NB4 (cell line): ENCODE data around the gene LRP4.

Experiments used
- DNase-seq: peaks from one replicate; pipeline ENCODE4 v3.0.0; 2010; ENCODE audit warnings: low read depth
- H3K4me3 ChIP-seq: one replicate; pipeline ENCODE4 v1.5.1; 2011; ENCODE audit warnings: mild to moderate bottlenecking, low read depth, low read length, moderate library complexity
- MAX ChIP-seq: IDR thresholded peaks from 2 replicates; pipeline ENCODE4 v1.6.1; 2011; ENCODE audit warnings: low read depth, low read length
- MYC ChIP-seq: IDR thresholded peaks from 2 replicates; pipeline ENCODE4 v1.6.1; 2011; ENCODE audit warnings: low read depth, low read length
- POLR2A ChIP-seq: IDR thresholded peaks from 2 replicates; pipeline ENCODE4 v1.6.1; 2011; ENCODE audit warnings: mild to moderate bottlenecking; ENCODE audit not compliant: insufficient read length; ENCODE audit errors: extremely low read depth
- TF ChIP-seq, protein P1 (sequence below): IDR thresholded peaks from one replicate; pipeline ENCODE4 v1.5.1; 2012; ENCODE audit warnings: low read depth, low read length

Gene LRP4

DNA sequence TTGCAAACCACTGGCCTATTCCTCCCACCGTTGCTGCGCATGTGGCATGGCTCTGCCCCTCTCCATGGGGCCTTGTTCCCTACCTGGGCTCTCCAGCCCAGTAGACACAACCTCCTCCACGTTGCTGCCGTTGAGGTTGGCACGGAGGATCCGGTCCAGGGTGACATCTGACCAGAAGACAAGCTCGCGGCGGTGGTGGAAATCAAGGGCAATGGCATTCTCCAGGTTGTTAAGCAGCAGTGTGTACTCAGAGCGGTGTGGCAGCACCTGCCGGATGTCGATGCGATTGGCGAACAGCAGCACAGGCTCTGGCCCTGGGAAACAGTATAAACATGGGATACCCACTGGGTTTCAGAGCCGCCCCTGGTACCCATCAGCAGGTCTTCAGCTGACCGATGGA lies 23.8 kb downstream of the LRP4 start:
- DNase-seq = no peak
- TF ChIP-seq MYC (no peak), MAX (no peak), POLR2A (no peak)
- TF ChIP-seq, protein P1, sequence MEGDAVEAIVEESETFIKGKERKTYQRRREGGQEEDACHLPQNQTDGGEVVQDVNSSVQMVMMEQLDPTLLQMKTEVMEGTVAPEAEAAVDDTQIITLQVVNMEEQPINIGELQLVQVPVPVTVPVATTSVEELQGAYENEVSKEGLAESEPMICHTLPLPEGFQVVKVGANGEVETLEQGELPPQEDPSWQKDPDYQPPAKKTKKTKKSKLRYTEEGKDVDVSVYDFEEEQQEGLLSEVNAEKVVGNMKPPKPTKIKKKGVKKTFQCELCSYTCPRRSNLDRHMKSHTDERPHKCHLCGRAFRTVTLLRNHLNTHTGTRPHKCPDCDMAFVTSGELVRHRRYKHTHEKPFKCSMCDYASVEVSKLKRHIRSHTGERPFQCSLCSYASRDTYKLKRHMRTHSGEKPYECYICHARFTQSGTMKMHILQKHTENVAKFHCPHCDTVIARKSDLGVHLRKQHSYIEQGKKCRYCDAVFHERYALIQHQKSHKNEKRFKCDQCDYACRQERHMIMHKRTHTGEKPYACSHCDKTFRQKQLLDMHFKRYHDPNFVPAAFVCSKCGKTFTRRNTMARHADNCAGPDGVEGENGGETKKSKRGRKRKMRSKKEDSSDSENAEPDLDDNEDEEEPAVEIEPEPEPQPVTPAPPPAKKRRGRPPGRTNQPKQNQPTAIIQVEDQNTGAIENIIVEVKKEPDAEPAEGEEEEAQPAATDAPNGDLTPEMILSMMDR = no peak
- H3K4me3 ChIP-seq = no peak overlapping the region

DNA sequence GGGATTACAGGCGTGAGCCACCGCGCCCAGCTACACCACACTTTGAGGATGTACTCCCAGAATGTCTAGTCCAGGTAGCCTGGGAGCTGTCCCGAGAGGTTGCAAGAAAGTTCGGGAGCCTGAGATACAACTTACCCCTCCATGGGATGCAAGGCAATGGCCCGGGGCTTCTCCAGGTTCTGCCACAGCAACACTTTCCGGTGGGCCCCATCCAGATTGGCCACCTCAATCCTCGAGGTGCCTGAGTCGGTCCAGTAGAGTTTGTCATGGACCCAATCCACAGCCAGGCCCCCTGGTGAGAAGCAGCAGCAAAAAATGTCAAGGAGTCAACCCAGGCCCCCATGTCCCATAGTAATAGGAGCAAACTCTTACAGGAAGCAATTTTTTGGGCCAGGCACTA lies 25.5 kb downstream of the LRP4 start:
- H3K4me3 ChIP-seq = no peak overlapping the region
- DNase-seq = no peak
- TF ChIP-seq POLR2A (no peak), MYC (no peak), MAX (no peak)
- TF ChIP-seq, protein P1 = no peak

DNA sequence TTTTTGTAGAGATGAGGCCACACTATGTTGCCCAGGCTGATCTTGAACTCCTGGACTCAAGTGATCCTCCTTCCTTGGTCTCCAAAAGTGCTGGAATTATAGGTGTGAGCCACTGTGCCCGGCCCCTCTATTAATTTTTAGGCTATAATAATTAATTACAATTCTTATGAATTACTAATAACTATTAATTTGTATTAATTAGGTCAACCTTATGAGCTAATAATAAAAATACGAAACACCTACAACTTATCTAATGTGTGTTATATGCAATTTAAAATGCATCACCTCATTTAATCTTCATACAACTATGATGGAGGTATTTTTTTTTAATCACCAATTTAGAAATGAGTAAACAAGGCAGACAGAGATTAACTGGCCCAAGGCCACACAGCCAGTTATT lies 26.2 kb downstream of the LRP4 start:
- H3K4me3 ChIP-seq = no peak overlapping the region
- DNase-seq = no peak
- TF ChIP-seq MYC (no peak), POLR2A (no peak), MAX (no peak)
- TF ChIP-seq, protein P1 = no peak

DNA sequence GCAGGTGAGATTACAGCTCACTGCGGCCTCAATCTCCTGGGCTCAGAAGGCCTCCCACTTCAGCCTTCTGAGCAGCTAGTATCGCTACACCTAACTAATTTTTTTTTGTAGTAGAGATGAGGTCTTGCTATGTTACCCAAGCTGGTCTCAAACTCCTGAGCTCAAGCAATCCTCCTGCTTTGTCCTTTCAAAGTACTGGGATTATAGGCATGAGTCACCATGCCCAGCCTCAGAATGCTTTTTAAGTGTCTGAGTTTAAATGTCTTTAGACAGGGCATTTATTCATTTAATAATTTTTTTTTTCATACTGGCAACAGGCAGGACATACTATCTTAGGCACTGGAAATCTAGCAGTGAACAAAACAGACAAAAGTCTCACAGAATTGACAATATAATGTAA lies 27.7 kb downstream of the LRP4 start:
- TF ChIP-seq MAX (no peak), MYC (no peak)
- no peak overlapping the region for H3K4me3 ChIP-seq
- no peak for DNase-seq

DNA sequence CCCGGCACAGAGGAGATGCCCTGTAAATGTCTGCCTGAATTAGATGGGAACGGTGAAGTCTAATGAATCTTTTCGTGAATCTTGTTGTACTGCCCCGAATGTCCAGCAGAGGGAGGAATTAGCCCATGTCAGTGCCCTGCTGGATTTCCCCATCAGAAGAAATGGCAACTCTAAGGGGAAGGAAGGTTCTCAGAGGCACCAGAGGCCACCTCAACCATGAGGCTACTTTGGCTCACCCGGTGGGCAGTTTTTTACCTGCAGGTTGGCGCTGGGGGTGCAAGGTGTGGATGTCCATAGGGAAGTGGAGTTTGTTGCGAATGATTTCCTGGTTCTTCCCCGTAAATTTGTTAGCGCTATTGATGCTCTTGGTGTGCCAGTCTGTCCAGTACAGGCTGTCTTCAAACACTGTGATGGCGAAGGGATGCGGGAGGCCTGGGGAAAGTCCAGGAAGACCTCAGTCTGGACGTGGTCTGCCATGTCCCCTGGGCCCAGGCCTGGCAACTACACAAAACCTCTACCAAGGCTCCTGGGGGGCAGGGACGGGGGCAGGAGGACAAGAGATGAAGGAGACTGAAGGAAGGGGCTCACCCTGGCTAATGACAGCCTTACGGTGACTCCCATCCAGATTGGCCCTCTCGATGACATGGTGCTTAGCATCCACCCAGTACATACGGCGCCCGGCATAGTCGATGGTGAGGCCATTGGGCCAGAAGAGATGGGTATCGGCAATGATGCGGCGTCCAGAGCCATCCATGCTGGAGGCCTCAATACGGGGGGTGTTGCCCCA lies 28.5 kb downstream of the LRP4 start:
- H3K4me3 ChIP-seq = no peak overlapping the region
- no peak for TF ChIP-seq POLR2A
- no peak for TF ChIP-seq MYC
- TF ChIP-seq, protein P1 = peak; percentile 82
- no peak; the same call in 1 of the 2 replicates for TF ChIP-seq MAX
- peak; percentile 76 for DNase-seq

DNA sequence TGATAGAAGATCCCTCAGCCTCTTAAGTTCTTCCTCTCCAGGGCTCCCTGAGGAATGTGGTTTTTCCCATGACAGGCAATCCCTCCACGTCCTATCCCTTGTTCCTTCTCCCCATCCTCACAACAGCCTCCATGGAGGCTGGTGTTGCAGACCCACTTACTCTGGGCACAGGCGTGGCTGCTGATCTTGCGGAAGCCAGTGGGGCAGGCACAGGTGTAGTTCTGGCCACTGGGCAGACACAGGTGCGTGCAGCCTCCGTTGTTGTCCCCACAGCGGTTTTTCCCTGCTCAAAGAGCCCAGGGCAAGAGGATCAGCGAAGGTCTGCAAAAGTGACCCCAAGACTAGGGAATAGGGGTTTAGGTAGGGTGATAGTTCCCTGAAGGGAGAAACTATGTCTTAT lies 29.1 kb downstream of the LRP4 start:
- H3K4me3 ChIP-seq = no peak overlapping the region
- DNase-seq = no peak
- no peak for TF ChIP-seq MYC
- no peak for TF ChIP-seq POLR2A
- TF ChIP-seq, protein P1 = no peak
- no peak for TF ChIP-seq MAX
